Measurements from ENCODE around the gene CYBA.

- TF ChIP-seq, protein P1, sequence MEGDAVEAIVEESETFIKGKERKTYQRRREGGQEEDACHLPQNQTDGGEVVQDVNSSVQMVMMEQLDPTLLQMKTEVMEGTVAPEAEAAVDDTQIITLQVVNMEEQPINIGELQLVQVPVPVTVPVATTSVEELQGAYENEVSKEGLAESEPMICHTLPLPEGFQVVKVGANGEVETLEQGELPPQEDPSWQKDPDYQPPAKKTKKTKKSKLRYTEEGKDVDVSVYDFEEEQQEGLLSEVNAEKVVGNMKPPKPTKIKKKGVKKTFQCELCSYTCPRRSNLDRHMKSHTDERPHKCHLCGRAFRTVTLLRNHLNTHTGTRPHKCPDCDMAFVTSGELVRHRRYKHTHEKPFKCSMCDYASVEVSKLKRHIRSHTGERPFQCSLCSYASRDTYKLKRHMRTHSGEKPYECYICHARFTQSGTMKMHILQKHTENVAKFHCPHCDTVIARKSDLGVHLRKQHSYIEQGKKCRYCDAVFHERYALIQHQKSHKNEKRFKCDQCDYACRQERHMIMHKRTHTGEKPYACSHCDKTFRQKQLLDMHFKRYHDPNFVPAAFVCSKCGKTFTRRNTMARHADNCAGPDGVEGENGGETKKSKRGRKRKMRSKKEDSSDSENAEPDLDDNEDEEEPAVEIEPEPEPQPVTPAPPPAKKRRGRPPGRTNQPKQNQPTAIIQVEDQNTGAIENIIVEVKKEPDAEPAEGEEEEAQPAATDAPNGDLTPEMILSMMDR (IDR thresholded peaks at IDR 0.05; ENCODE audit: low read depth, low read length), result no peak
- no peak for TF ChIP-seq EZH2phosphoT487 (IDR thresholded peaks at IDR 0.05; ENCODE audit: low read depth)
Observed at GRCh38 chr16:88678224-88678979, 27.5 kb upstream of the CYBA start.

Measured in OCI-LY3 (cell line).